NCI-H1417 (cell line): Measurements from ENCODE around the gene VEGFB.
"Not testable (repeated sequence)": the region's sequence is repeated elsewhere in the genome, so short reads cannot be mapped to it uniquely, and the experiment has no call there.

Experiments used
- DNase-seq, 3 experiments: peaks; one replicate each; lab custom pipeline; 2025; lab: John Stamatoyannopoulos, UW

The VEGFB gene

GRCh38 chr11:64232182-64232966 lies 2.0 kb upstream of the VEGFB start:
- DNase-seq = no peak

GRCh38 chr11:64232967-64233315 lies 1.4 kb upstream of the VEGFB start:
- no peak for DNase-seq

- DNase-seq = peak; percentile 33 to 68 (median 66)
These were observed 429 bp downstream of the VEGFB start for GRCh38 chr11:64234647-64235379.

GRCh38 chr11:64235437-64236161 lies 1.2 kb downstream of the VEGFB start:
- peak in 1 of 3 experiments; percentile 26 for DNase-seq

- DNase-seq = peak in 2 of 3 experiments; percentile 91 to 95
These were observed 3.1 kb downstream of the VEGFB start for GRCh38 chr11:64237484-64237951.

DNA sequence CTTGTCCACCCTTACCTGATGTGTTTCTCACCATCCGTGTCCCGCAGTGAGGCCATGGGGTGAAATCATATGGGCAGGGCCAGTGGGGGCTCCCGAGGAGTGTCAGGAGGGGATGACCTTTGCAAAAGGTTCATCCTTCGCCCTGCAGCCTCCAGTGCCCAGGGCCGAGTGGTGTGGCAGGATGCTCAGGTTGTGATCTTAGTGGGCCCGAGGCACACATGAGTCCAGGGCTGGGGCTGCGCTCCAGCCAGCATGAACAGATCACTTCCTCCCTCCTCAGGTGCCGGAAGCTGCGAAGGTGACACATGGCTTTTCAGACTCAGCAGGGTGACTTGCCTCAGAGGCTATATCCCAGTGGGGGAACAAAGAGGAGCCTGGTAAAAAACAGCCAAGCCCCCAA lies 3.7 kb downstream of the VEGFB start:
- DNase-seq = peak in 2 of 3 experiments; percentile 64 to 77

GRCh38 chr11:64238999-64239398 lies 4.6 kb downstream of the VEGFB start:
- DNase-seq = no peak

DNA sequence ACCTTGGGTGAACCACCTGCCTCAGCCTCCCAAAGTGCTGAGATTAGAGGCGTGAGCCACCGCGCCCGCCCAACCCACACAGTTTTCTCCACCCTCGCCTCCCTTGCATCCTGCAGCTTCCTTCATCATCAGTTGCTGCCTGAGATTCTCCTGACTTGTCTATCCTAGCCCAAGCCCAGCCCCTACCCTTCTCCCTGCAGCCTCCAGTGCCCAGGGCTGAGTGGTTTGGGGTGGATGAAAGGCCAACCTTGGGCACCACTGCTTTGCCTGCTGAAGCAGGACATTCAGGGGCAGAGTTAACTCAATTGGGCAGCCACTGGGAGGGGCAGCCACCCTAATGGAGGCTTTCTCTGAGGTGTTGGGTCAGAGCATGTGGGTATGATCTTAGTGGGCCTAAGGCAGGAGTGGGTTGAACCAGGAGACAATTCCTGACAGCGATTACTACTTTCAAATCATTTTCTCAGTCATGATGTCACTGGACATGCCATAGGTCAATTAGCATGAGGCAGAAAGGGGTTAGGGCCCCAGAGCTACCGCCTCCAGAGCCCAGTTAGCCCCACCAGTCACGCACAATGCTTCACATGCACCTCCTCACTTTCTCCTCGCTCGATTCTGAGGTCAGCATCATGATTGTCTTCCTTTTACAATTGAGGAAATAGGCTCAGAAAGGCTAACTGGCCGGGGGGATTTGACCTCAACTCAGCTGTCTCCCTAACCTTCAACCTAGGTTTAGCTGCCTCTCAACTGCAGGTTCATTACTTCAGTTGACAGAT lies 5.5 kb downstream of the VEGFB start:
- no peak for DNase-seq

DNA sequence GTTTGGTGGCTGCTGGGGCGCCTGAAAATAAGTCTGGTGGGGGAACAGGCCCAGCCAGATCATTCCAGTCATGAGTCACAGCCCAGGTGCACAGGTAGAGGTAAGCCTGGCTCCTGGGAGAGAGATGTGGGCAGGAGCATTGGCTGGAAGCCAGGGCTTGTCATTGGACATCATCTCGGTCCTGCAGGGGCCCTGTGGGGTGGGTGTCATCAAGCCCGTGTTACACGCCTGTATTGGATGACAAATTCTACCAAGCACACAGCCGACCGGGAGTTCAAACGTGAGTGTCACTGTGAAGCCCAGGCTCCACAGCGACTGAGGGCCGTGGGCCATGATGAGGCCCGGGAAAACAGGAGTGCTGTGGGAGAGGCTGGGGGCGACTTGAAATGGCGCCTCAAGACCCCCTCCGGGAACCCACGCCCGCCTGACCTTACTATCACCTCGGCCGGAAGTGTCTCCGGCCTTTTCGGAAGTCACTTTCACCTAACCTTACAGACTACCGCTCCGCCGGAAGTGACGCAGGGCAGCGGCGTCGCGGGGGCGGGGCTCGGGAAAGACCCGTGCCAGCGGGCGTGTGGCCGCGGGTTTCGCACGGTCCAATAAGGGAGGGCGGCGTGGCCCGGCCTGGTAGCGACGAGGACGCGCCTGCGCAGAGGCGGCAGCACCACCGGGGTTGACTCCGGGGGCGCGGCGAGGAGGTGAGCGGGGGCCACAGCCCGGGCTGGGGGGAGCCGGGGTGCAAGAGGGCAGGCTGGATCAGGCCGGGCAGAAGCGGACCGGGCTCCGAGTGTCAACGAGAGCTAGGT lies 6.3 kb downstream of the VEGFB start, which contains the start of gene FKBP2:
FKBP2 (plus strand) TSS at position 661 of the 806 bp plus-strand sequence. CDS start 1,293 bp downstream, outside the sequence.
- DNase-seq = peak; percentile 96 to 99 (median 99)

- peak; percentile 97 to 99 (median 98) for DNase-seq
These were observed 6.8 kb downstream of the VEGFB start for GRCh38 chr11:64241241-64241490.

DNA sequence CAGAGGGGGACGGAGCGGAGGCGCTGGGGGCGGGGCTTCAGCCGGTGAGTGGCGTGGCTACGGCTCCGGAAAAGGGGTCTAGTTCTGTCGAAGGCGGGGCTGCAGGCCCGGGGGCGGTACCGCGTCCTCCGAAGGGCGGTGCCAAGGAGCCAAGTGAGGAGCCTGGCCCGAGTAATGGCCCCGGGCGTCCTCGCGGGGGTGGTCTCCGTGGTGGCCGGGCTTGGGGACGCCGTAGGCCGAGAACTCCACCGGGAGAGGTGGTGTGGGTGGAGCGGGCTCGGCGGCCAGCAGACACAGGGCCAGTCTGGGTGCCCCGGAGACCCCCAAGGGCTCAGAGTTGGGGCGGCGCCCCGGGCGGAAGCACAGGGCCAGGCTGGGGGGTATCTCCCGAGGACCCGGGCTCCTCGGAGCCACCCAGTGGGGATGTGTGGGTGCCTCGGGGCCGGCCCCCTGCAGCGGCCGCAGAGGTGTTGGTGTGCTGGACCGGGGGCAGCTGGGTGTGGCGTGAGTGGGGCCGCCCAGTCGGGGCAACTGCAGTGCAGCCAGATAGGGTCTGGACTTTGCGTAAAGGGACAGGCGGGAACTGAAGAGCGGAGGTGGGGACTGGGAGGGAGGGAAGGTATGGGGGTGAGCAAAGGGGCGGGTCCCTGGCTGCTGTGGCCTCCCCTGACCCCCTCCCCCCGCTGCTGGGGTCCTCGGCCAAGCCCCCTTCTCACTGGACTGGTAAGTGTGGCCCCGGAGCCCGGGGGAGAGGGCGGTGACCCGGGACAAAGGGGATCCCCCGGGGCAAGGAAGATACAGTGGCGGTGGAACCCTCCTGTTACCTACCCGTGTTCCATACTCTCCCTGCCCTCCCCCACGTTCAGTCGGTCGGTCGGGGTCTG lies 7.3 kb downstream of the VEGFB start:
- peak; percentile 9 to 55 (median 36) for DNase-seq

GRCh38 chr11:64243236-64243854 lies 9.0 kb downstream of the VEGFB start:
- DNase-seq = no peak

DNA sequence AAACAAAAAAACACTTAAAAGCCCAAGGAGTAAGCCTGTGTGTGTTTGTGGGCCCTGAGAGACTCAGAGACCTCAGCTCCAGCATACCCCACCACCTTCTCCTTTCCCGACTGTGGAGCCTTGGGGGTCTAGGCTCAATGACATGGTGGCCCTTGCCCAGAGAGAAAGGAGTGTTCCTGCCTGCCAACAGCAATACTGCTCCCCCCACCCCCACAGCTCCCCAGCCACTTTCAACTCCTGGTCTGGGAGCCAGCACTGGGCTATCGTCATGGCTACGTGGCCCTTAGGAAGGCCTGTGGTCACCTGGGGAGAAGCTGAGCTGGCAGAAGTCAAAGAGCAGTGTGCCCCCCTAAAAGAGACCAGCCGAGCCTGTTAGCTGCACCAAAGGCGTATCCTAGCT lies 9.7 kb downstream of the VEGFB start:
- DNase-seq = no peak

GRCh38 chr11:64244966-64245365 lies 10.6 kb downstream of the VEGFB start:
- no peak for DNase-seq

DNA sequence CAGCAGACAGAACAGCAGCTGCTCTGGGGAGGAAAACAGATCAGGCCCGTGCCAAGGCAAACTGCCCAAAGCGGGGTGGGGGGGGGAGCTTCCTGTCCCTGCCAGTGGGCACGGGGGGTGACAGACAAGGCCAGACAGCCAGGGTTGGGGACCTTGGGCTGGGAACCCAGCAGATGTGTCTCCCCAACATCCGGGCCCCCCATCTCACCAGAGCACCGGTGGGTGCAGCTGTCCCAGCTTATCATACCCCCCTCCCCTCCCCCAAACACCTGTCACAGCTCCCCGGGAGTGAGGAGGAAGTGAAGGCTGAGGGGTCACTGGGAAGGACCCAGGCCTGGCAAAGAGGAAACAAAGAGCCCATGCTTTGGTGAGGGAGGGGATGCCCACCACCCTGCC lies 11.0 kb downstream of the VEGFB start:
- peak in 1 of 3 experiments; percentile 54 for DNase-seq

DNA sequence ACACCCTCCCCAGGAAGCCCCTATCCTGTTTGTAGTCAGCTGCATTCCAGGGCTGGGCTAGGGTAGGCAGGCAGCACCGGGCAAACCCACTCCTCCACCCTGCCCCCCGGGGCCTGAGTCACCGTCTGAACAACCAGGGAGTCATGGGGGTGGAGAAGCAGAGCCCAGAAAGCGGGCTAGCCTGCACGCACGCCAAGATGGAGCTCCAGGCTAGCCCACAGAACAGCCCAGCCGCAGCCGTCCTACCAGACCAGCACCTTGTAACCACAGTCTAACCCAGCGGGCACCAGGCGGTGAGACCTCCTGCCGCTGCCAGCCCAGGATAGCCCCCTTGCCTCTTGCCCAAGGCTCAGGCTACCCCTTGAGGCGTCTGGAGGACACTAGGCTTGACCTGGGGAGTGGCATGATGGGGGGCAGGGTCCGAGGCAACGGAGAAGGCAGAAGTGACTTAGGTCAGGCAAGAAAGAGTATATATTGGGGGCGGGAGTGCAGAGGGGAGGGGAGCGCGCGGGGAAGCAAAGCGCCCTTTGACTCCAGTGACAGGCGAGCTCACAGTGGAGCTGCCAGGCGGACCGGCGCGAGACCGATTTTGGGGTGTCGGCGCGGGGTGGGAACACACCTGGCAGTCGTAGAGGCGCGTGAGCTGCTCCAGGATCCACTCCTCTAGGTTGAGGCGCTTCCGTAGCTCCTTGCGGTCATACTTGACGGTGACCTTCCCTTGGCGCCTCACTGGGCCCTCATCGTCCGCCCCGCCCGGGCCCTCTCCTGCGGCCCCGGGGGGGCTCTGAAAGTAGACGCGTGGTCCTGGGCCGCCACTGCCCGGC lies 11.6 kb downstream of the VEGFB start:
- peak in 2 of 3 experiments; percentile 61 to 67 for DNase-seq

- not testable (repeated sequence) for DNase-seq
These were observed 12.2 kb downstream of the VEGFB start for GRCh38 chr11:64246621-64246870.

- peak; percentile 82 to 89 (median 87) for DNase-seq
These were observed 12.7 kb downstream of the VEGFB start, which contains the start of gene PPP1R14B for GRCh38 chr11:64246871-64247728. TSS of gene PPP1R14B (minus strand) at chr11:64246943. CDS start at chr11:64246673, 270 bp downstream.
